HG02852 (cell line): ENCODE measurements around the gene ATP8B1.
"Not testable (repeated sequence)": the region's sequence is repeated elsewhere in the genome, so short reads cannot be mapped to it uniquely, and the experiment has no call there.

ENCODE experiments used
- ATAC-seq: cut with Tn5 transposase; IDR thresholded peaks from one replicate; pipeline ENCODE4 v1.9.1; 2021; ENCODE audit warnings: mild to moderate bottlenecking, moderate library complexity; ENCODE audit not compliant: unreplicated experiment

The ATP8B1 gene

DNA sequence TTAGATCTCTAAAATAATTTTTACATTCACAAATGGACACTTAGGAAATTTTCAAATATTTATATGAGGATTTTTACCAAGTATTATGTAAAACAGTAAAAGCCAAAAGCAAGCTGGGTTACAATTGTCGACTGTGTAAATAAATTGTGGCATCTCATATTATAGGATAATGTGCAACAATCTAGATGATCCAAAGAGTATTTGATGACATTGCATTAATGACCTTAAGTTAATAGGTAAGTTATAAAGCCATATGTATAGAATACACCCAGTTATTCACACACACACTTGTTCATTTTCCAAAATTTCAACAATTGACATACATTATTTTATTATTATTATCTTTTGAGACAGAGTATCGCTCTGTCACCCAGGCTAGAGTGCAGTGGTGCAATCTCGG, 69.3 kb downstream of the ATP8B1 start:
- ATAC-seq = no peak

DNA sequence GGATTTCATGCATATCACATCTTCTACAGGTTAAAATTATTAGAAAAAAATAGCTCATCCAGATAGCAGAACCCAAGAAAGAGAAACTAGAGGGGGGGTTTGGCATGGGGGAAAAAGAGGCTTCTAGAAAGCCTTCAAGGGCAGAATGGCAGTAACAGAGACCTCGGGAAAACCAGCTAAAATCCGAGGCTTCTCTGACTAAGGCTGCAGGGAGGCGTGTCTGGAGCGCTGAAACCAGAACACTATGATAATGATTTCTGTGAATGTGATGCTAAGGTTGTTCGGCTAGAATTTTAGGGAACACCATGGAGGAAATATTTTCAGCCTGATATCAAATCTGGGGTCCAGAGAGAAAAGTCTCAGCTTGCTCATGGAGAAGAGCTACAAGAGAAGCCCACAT, 73.0 kb downstream of the ATP8B1 start:
- no peak for ATAC-seq

DNA sequence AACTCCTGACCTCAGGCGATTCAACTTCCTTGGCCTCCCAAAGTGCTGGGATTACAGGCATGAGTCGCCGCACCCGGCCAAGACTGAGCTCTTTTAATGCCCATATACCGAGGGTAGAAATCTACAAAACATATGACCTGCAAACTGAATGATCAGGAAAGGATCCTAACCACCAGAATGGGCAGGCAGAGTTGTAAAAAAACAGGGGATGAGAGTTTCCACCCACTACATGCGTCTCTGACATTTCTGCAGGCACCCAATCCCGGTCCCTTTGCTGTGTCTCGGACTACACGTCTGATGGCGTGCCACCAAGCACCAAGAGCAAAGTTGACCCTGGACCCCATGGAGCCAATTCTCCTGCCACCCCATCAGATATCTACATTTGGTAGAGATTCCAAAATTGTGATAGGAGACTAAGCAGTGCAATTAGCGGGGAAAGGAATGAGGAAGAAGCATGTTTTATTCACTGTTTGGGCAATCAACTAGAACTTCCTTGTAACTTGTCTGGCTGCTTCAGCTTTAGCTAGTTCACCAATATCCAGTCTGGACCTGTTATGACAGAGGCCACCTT, 74.1 kb downstream of the ATP8B1 start:
- no peak for ATAC-seq

DNA sequence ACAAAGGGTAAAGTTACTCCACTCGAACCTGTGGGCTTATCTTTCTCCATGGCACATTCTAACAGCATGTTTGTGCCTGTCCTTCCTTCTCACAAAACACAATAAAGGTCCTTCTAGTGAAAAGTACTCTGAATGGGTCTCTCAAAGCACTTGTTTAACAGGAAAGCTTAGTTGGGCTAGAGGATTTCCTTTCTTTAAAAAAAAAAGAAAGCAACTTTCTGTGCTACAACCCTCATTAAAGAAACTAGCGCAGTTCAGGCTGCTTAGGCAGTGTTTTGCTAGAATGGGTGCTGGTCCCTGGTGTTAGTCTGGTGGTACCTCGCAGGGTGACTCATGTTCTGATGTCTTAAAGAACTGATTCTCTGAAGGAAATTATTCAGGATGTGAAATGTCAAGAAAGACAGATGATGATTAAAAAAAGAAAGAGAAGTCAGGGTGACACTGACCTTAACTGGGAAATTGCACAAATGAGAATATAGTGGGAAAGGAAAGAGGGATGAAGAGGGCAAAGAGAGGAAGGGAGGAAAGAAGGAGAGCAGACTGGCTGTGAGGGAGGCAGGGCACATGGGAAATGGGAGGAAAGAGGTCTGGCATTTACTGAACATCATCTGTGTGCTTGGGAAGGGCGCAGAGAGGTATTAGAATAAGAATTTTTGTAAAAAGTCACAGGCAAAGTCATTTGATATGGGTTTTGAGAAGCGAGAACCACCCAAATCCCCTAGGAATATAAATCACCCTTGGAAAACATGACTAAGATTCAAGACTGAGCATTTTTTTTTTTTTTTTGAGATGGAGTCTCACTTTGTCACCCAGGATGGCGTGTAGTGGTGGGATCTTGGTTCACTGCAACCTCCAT, 74.9 kb downstream of the ATP8B1 start:
- no peak for ATAC-seq

DNA sequence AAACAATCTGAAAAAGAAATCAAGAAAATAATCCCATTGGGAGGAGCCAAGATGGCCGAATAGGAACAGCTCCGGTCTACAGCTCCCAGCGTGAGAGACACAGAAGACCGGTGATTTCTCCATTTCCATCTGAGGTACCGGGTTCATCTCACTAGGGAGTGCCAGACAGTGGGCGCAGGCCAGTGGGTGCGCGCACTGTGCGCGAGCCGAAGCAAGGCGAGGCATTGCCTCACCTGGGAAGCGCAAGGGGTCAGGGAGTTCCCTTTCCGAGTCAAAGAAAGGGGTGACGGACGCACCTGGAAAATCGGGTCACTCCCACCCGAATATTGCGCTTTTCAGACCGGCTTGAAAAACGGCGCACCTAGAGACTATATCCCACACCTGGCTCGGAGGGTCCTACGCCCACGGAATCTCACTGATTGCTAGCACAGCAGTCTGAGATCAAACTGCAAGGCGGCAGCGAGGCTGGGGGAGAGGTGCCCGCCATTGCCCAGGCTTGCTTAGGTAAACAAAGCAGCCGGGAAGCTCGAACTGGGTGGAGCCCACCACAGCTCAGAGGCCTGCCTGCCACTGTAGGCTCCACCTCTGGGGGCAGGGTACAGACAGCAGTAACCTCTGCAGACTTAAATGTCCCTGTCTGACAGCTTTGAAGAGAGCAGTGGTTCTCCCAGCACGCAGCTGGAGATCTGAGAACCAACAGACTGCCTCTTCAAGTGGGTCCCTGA, 83.7 kb downstream of the ATP8B1 start:
- ATAC-seq = not testable (repeated sequence)

DNA sequence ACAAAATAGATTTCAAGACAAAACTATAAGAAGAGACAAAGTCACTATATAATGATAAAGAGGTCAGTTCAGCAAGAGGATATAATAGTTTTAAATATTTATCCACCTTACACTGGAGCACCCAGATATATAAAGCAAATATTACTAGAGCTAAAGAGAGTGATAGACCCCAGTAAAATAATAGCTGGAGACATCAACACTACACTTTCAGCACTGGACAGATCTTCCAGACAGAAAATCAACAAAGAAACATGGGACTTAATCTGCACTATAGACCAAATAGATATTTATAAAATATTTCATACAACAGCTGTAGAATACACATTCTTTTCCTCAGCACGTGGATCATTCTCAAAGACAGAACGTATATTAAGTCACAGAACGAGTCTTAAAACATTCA, 86.6 kb downstream of the ATP8B1 start:
- no peak for ATAC-seq

DNA sequence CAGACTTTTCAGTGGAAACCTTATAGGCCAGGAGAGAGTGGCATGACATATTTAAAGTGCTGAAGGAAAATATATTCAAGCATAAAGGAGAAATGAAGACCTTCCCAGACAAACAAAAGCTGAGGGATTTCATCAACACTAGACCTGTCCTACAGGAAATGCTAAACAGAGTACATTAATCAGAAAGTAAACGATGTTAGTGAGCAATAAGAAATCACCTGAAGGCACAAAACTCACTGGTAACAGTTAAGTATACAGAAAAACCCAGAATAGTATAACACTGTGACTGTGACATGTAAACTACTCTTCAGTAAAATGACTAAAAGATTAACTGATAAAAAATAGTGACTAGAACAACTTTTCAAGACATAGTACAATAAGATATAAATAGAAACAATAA, 87.4 kb downstream of the ATP8B1 start:
- ATAC-seq = no peak

DNA sequence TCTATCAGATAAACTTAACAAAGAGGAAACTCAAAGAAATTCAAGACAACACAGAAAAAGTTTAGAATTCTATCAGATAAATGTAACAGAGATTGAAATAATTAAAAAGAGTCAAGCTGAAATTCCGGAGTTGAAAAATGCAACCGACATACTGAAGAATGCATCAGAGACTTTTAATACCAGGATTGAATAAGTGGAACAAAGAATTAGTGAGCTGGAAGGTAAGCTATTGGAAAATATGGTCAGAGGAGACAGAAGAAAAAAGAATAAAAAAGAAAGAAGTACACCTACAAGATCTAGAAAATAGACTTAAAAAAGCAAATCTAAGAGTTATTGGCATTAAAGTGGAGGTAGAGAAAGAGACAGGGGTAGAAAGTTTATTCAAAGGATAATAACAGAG, 88.0 kb downstream of the ATP8B1 start:
- no peak for ATAC-seq

DNA sequence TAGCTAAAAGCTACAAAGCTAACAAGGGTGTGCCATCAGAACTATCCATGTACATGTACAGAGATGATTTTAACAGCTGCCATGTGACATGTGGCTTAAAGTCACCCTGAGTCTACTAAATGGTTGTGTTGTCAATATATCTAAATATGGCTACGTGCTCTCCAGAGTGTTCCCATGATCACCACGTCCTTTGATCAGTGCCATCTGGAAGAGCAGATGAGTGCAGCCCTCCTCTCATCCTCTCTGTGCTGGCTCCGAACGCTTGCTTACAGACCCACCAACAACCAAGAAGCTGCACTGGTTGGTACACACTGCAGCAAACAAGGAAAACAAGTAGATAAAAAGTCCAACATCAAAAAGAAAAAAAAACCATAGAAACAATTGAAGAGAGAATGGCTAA, 92.9 kb downstream of the ATP8B1 start:
- ATAC-seq = no peak

DNA sequence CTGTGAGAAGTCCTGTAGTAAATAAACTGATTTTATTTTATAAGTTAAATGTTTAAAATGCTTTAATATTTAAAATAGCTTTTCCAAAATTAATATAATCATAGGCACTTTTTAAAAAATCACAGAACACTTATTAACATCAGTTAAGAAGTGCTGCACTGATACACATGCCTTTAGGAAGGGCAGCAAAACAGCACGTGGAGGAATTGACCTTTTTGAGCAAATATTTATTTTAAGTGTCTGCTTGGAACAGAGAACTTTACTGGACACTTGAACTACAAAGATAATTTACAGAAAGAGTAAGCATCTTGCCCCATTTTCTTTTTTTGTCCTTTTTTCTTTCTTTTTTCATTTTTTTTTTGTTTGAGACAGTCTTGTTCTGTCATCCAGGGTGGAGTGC, 93.8 kb downstream of the ATP8B1 start:
- ATAC-seq = no peak

DNA sequence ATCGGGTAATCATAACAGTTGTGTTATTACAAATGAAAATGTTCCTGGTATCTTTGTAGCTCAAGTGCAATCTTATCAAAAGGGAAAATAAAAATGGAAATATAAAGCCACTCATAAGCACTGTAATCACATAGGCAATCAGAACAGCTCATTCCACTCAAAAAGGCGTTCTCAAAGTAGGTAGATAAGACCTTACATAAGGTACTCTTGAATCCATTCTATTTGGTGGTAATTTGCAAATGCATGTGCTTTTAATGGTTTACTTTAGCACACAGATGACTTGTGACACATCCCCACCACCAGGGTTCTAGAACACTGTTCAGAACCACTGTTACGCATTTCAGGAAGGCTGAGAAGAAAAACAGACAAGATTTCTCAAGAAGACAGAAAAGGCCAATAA, 94.8 kb downstream of the ATP8B1 start:
- no peak for ATAC-seq

DNA sequence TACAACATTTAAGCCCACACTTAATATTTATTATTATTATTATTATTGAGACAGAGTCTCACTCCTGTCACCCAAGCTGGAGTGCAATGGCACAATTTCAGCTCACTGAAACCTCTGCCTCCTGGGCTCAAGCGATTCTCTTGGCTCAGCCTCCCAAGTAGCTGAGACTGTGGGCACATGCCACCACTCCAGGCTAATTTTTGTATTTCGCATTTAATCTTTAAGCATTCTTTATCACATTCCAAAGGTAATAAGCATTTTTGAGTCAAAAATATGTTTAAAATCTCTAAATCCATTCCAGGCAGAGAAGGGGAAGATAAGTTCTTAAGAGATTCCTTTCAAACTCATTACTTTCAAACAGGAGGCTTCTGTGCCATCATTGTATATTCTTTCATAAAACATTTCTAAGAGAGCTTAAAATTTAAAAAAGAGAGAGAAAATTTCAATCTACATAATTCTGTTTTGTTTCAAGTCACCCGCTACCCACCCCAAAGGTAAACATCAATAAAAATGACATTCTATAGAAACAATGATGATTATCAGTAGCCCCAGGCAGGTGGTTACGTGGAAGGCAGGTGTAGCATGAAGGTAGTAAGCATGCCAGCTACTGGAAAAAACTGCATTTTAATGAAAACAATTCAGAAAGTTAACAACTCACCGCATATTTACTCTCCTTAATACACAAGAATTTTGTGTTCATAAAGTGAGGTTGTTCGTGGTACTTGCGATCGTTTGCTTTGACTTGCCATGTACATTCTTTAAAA, 97.1 kb downstream of the ATP8B1 start:
- no peak for ATAC-seq

DNA sequence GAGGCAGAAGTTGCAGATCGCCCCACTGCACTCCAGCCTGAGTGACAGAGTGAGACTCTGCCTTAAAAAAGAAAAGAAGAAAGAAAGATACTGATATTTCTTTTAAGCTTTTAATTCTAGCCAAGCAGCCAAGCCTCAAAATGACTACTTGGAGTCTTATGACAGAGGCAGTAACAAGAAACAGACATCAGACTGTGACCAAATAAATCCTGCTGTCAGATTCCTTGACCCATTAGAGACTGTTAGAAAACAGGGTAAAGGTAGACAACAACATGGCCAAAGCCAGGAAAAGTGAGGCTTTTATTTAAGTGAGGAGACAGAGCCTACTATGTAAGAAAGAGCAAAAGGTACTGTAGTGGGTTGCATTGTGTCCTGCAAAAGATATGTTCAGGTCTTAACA, 98.1 kb downstream of the ATP8B1 start:
- ATAC-seq = no peak

DNA sequence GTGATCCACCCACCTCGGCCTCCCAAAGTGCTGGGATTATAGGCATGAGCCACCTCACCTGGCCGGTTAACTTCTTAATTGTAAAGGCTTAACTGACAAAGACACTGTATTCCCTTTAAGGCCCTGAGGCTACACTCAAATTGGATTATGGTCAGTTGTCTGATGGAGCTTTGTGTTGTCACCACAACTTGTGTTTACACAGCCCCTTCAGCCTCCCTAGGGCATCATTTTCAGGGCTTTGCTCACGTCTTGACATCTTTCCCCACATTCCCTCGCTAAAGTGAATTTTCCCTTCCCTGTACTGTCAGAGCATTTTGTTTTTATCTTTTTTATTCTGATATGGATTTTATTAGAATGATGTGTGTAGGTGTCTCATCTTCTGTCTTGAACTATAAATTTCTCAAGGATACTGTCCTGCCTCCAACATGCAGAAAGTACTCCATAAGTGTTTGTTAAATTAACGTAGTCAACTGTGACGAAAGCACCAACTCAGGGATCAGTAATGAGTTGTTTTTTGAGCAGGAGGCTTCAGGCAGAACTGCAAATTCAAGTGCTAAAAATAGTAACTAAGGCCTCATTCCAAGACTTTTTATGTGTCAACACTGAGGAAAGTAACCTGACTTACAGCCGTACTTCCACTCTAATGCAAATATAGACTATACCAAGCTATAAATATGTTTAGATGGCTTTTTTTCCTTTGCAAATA, 104.4 kb downstream of the ATP8B1 start:
- no peak for ATAC-seq

DNA sequence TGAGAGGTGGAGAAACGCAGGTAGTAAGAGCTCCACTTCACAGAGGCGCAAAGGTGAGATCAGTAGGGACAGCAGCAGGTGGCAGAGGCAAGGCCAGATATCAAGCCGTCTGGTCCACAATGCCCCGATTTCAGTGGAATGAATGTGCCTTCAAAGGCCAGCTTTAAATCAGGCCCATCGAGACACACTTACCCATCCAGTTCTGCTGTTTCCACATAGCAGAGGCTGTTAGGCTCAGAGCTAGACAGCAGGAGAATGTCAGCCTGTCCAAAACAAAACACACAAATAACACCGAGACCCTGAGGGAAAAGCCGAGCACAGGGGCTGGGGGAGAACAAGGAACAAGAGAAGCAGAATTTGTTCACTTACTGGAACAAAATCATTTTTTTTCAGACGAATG, 105.7 kb downstream of the ATP8B1 start:
- no peak for ATAC-seq

DNA sequence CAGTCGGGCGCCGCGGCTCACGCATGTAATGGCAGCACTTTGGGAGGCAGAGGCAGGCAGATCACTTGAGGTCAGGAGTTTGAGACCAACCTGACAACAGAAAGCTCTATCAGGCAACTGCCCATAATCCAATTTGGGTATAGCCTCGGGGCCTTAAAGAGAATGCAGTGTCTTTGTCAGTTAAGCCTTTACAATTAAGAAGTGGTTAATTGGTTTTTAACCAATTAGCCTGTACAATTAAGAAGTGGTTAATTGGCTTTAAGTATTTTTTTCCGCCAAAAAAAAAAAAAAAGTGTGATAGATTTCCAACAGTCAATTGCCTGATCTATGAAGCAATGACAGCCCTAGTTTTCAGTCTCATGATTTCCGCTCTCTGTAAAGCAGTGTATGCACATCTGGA, 106.8 kb downstream of the ATP8B1 start:
- no peak for ATAC-seq

DNA sequence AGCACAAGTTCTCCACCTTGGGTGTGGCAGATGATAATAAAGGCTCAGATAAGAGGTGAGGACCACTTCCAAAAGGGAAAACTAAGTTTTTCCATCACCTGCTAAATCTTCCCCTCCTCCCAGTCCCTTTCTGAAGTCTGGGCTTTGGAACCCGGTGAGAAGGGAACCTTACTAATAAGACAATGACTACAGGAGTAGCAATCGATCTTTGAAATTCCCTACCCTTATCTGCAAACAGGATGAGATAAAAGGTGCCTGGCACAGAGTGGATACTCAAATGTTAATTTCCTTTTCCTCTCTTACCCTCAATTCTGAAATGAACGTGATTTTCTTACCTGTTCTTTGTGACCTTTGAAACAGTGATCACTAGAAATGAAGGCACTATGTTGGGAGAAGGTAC, 111.8 kb downstream of the ATP8B1 start:
- ATAC-seq = no peak

DNA sequence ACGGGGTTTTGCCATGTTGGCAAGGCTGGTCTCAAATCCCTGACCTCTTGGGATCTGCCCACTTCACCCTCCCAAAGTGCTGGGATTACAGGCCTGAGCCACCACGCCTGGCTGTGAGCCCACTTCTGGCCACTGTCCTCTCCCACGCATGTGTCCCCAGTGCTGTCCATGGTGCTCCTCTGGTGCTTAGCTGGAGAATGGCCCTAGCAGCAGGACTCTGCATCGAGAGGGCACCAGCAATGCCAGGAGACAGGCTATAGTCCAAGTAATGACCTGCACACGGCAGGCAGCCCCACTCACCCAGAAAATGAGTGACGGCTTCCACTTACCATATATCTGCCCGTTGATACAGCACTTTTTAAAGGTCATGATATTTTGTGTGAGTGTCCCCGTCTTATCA, 115.1 kb downstream of the ATP8B1 start:
- ATAC-seq = no peak

DNA sequence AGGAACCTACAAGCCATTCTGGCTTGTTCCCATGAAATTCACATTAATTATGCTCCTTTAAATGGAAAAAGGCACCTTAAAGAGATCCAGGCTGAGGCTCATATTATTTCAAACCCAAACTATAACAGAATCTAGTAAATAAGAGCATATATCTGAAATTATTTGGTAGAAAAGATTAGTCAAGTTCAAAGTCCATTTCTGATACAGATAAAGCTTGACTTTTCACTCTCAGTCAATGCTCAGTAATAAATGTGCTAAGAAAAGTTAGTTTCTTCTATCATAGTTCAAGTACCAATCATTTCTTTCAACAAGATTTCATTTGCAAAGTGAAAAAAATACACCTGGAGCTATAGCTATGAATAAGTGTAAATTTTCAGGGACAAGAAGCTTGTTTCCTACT, 119.6 kb downstream of the ATP8B1 start:
- ATAC-seq = no peak

DNA sequence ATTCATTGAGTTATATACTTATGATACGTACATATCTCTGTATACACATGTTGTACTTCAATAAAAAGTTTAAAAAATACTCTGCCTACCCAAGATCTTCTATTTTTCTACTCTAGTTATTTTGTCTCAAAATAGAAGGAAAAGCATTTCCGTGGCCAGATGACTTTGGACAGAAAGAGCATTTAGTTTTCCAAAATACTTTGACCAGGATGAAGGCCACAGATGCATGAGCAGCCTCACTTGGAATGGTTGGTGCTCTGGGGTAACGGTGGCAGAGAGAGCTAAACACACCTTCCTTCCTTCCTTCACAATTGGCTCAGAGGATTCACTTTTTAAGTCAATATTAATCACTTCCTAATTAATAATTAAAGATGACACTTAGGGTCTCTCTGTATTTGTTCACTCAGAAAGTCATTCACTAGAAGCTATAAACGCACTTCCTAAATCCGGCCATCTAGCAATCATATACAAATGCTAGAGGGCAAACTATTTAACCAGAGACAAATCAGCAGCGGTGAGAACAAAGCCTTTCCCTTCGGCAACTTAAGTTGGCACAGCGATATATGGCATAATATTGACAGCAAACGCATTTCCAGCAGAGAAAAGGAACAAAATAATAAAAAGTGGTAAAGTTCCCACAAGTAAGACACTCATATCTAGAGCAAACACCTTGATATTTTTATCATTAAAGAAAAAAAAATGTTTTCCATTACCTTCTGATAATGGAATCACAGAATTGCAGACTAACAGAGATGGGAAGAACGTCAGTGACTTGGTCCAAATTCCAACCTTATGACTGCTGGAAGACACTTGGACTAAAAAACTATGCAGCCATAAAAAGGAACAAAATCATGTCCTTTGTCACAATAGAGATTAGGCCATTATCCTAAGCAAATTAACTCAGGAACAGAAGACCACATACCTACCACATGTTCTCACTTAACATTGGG, 125.6 kb downstream of the ATP8B1 start:
- no peak for ATAC-seq
